SU-DHL-6 (cell line): ENCODE results near the gene TMEM43.

ENCODE experiments used
- CTCF ChIP-seq: fragments of 200-600 bp; sonication (generic); IDR thresholded peaks from one replicate; pipeline ENCODE4 v1.5.1; 2017; ENCODE audit warnings: antibody characterized with exemption, mild to moderate bottlenecking, low read length, moderate library complexity; ENCODE audit not compliant: insufficient read depth, poor library complexity, severe bottlenecking
- EZH2phosphoT487 ChIP-seq: fragments of 200-600 bp; sonication (generic), shearing (Covaris generic); conservative IDR thresholded peaks from 2 replicates; pipeline ENCODE4 v1.6.1; 2018; ENCODE audit warnings: mild to moderate bottlenecking, antibody characterized with exemption, low read length, moderate library complexity, mixed read lengths

GRCh38 chr3:14113965-14114635 lies 10.8 kb upstream of the TMEM43 start:
- TF ChIP-seq CTCF, result no peak
- TF ChIP-seq EZH2phosphoT487, result no peak
